Measurements from ENCODE around the gene SPON1. TPM values are rescaled to one million over a fixed set of nuclear protein-coding genes. Genes with fewer than 3 reads are reported as not detected.

SPON1 gene
- total RNA-seq, 1 donor from 2014 or later, result 13.2 TPM

GRCh38 chr11:14242733-14243132 is 280.2 kb downstream of the SPON1 start:
- no peaks in the 10 kb centered on the region for H3K36me3 Mint-ChIP-seq (ENCODE audit: low read depth)
- no peak overlapping the region for H3K4me3 Mint-ChIP-seq
- no peak for DNase-seq (ENCODE audit: low read depth, low spot score)
- H3K4me1 Mint-ChIP-seq, result peaks cover 18% of the 10 kb centered on the region
- TF ChIP-seq CTCF (conservative IDR thresholded peaks at IDR 0.05), result no peak
- peaks cover 2% of the 10 kb centered on the region for H3K9me3 Mint-ChIP-seq
- H3K27me3 Mint-ChIP-seq (ENCODE audit: low read depth), result peaks cover 10% of the 10 kb centered on the region
- no peak overlapping the region for H3K27ac Mint-ChIP-seq (ENCODE audit: unreplicated experiment)

- no peak for DNase-seq (ENCODE audit: low read depth, low spot score)
- TF ChIP-seq CTCF (conservative IDR thresholded peaks at IDR 0.05), result no peak
- Mint-ChIP-seq H3K36me3 (ENCODE audit: low read depth) (no peaks in the 10 kb centered on the region), H3K27ac (ENCODE audit: unreplicated experiment) (peak overlapping the region; percentile 45), H3K9me3 (no peaks in the 10 kb centered on the region), H3K4me1 (peaks cover 34% of the 10 kb centered on the region), H3K27me3 (ENCODE audit: low read depth) (peaks cover 17% of the 10 kb centered on the region), H3K4me3 (no peak overlapping the region)
Measured at GRCh38 chr11:14244926-14245325, 282.4 kb downstream of the SPON1 start.

- Mint-ChIP-seq H3K27me3 (ENCODE audit: low read depth) (peaks cover 21% of the 10 kb centered on the region), H3K36me3 (ENCODE audit: low read depth) (no peaks in the 10 kb centered on the region), H3K4me3 (no peak overlapping the region)
Measured at GRCh38 chr11:14245444-14245843, 282.9 kb downstream of the SPON1 start.

GRCh38 chr11:14248580-14248981 is 286.1 kb downstream of the SPON1 start:
- peak; percentile 16 for DNase-seq (ENCODE audit: low read depth, low spot score)
- no peak overlapping the region for H3K4me3 Mint-ChIP-seq
- no peaks in the 10 kb centered on the region for H3K9me3 Mint-ChIP-seq
- H3K36me3 Mint-ChIP-seq (ENCODE audit: low read depth), result no peaks in the 10 kb centered on the region
- peak overlapping the region; percentile 35 for H3K27ac Mint-ChIP-seq (ENCODE audit: unreplicated experiment)
- H3K4me1 Mint-ChIP-seq, result peaks cover 18% of the 10 kb centered on the region
- H3K27me3 Mint-ChIP-seq (ENCODE audit: low read depth), result peaks cover 21% of the 10 kb centered on the region
- no peak for TF ChIP-seq CTCF (conservative IDR thresholded peaks at IDR 0.05)

More at GRCh38 chr11:14245444-14245843, 282.9 kb downstream of the SPON1 start:
- peaks cover 34% of the 10 kb centered on the region for H3K4me1 Mint-ChIP-seq
- H3K27ac Mint-ChIP-seq (ENCODE audit: unreplicated experiment), result no peak overlapping the region
- TF ChIP-seq CTCF (conservative IDR thresholded peaks at IDR 0.05), result no peak
- H3K9me3 Mint-ChIP-seq, result no peaks in the 10 kb centered on the region
- DNase-seq (ENCODE audit: low read depth, low spot score), result no peak

- Mint-ChIP-seq H3K27ac (ENCODE audit: unreplicated experiment) (no peak overlapping the region), H3K4me3 (no peak overlapping the region)
- TF ChIP-seq CTCF (conservative IDR thresholded peaks at IDR 0.05), result peak; percentile 96
Measured at GRCh38 chr11:14249121-14249963, 286.8 kb downstream of the SPON1 start.

More at GRCh38 chr11:14249121-14249963, 286.8 kb downstream of the SPON1 start:
- Mint-ChIP-seq H3K27me3 (ENCODE audit: low read depth) (peaks cover 21% of the 10 kb centered on the region), H3K36me3 (ENCODE audit: low read depth) (no peaks in the 10 kb centered on the region), H3K4me1 (peaks cover 18% of the 10 kb centered on the region), H3K9me3 (no peaks in the 10 kb centered on the region)
- peak; percentile 77 for DNase-seq (ENCODE audit: low read depth, low spot score)

Measured in neural crest cell (in vitro differentiated cells).